HepG2 (cell line): Measurements from ENCODE around the gene SUCLG1. TPM values are rescaled to one million over a fixed set of nuclear protein-coding genes. Genes with fewer than 3 reads are reported as not detected.

Source experiments
- ATAC-seq: fragments of 200-7000 bp; cut with Tn5 transposase; 3 replicates; pipeline ENCODE4 v1.9.1; 2020; ENCODE audit warnings: mild to moderate bottlenecking, moderate library complexity
- BruUV-seq: library from RNA; stranded (reverse); fragments of 400-500 nt; replicated peaks from 2 replicates; lab custom pipeline; 2021; lab: Mats Ljungman, UMichigan
- CTCF ChIA-PET: fragments of 300-600 bp; formaldehyde crosslinking; extraction: SDS; loops from one replicate; lab custom pipeline; 2021; ENCODE audit warnings: low total read pairs, inconsistent platforms, low intra/inter-chr PET ratio; lab: Yijun Ruan, JAX
- POLR2A ChIA-PET: fragments of 350-600 bp; sonication (Branson Sonifier 250); formaldehyde crosslinking; loops from one replicate; lab custom pipeline; 2020; ENCODE audit warnings: antibody characterized with exemption, inconsistent platforms; lab: Yijun Ruan, JAX
- DNase-seq: peaks from one replicate; pipeline ENCODE4 v3.0.0-alpha.2; 2015; ENCODE audit warnings: low spot score
- FAIRE-seq: peaks from 3 replicates; lab custom pipeline; 2011; peaks lifted over from hg19 to GRCh38; lab: Jason Lieb, UNC
- H2AFZ ChIP-seq: one replicate; pipeline ENCODE4 v1.6.1; 2011; ENCODE audit warnings: low read length, inconsistent platforms
- H3K27ac ChIP-seq: fragments of 300-600 bp; 3 replicates; pipeline ENCODE4 v1.8.0; 2011; ENCODE audit warnings: mixed run types, mild to moderate bottlenecking, mixed read lengths, low read length, inconsistent platforms; ENCODE audit not compliant: insufficient read depth; ENCODE audit errors: extremely low read length
- H3K27me3 ChIP-seq, 2 experiments: fragments of 200-600 bp in 1 of 2; 2 replicates in 1 of 2; 3 replicates in 1 of 2; pipeline versions ENCODE4 v1.6.0 to v1.8.0; 2011; ENCODE audit warnings: low read length in 2 of 2, mild to moderate bottlenecking in 2 of 2, moderate library complexity in 2 of 2, inconsistent platforms in 1 of 2; ENCODE audit not compliant: insufficient read depth in 2 of 2, control insufficient read depth in 1 of 2
- H3K36me3 ChIP-seq, 2 experiments: fragments of 200-600 bp in 1 of 2; replicated peaks in 1 of 2; 2 replicates in 1 of 2; 3 replicates in 1 of 2; pipeline versions ENCODE4 v1.5.1 to v1.8.0; 2011; ENCODE audit warnings: low read length in 2 of 2, inconsistent platforms in 1 of 2; ENCODE audit not compliant: insufficient read depth in 2 of 2, control insufficient read depth in 1 of 2
- H3K4me1 ChIP-seq: 2 replicates; pipeline ENCODE4 v1.5.1; 2012; ENCODE audit warnings: low read length, inconsistent platforms; ENCODE audit not compliant: insufficient read depth
- H3K4me2 ChIP-seq: 2 replicates; pipeline ENCODE4 v1.6.0; 2011; ENCODE audit warnings: low read depth, low read length, inconsistent platforms
- H3K4me3 ChIP-seq, 3 experiments: fragments of 200-600 bp in 1 of 3; sonication (generic), shearing (Covaris generic) in 1 of 3; replicated peaks in 1 of 3; 2 replicates each; pipeline ENCODE4 v1.5.1; 2011 to 2016; ENCODE audit warnings: low read length in 3 of 3, inconsistent platforms in 2 of 3, low read depth in 2 of 3, mild to moderate bottlenecking in 2 of 3, control low read depth in 1 of 3, mixed read lengths in 1 of 3; ENCODE audit not compliant: insufficient read depth in 1 of 3
- H3K79me2 ChIP-seq: one replicate; pipeline ENCODE4 v1.6.1; 2011; ENCODE audit warnings: low read length, inconsistent platforms; ENCODE audit not compliant: insufficient read depth
- H3K9ac ChIP-seq: 2 replicates; pipeline ENCODE4 v1.6.0; 2011; ENCODE audit warnings: mild to moderate bottlenecking, low read depth, low read length, inconsistent platforms; ENCODE audit not compliant: insufficient read depth
- H3K9me3 ChIP-seq: 2 replicates; pipeline ENCODE4 v1.5.1; 2012; ENCODE audit warnings: mild to moderate bottlenecking, low read length
- H4K20me1 ChIP-seq: 2 replicates; pipeline ENCODE4 v1.6.0; 2011; ENCODE audit warnings: inconsistent platforms, mild to moderate bottlenecking, low read length, moderate library complexity; ENCODE audit not compliant: insufficient read depth
- ADNP ChIP-seq: sonication (generic); formaldehyde crosslinking; IDR thresholded peaks from 2 replicates; pipeline ENCODE4 v1.4.0; 2020; ENCODE audit warnings: missing genetic modification reagents
- BCLAF1 ChIP-seq: fragments of 450-650 bp; IDR thresholded peaks from 2 replicates; pipeline ENCODE4 v1.6.1; 2017; ENCODE audit warnings: mild to moderate bottlenecking
- KLF9 ChIP-seq: IDR thresholded peaks from 2 replicates; pipeline ENCODE4 v1.6.1; 2016; ENCODE audit warnings: low read depth
- MTA1 ChIP-seq: sonication (generic); formaldehyde crosslinking; IDR thresholded peaks from 2 replicates; pipeline ENCODE4 v1.4.0; 2020; ENCODE audit warnings: missing genetic modification reagents, mild to moderate bottlenecking, borderline replicate concordance
- PHF5A ChIP-seq: IDR thresholded peaks from one replicate; pipeline ENCODE4 v1.6.1; 2018; ENCODE audit warnings: low read depth, missing genetic modification reagents; ENCODE audit not compliant: unreplicated experiment
- RNF2 ChIP-seq: fragments of 450-650 bp; conservative IDR thresholded peaks from 2 replicates; pipeline ENCODE4 v1.6.1; 2016; ENCODE audit warnings: low read depth
- ZBTB21 ChIP-seq: sonication (generic); formaldehyde crosslinking; IDR thresholded peaks from 2 replicates; pipeline ENCODE4 v1.4.0; 2020; ENCODE audit warnings: missing genetic modification reagents
- ZBTB34 ChIP-seq: sonication (generic); formaldehyde crosslinking; IDR thresholded peaks from 2 replicates; pipeline ENCODE4 v1.8.0; 2022; ENCODE audit warnings: mild to moderate bottlenecking, missing genetic modification reagents
- ZEB1 ChIP-seq: IDR thresholded peaks from 2 replicates; pipeline ENCODE4 v1.6.1; 2012; ENCODE audit warnings: mild to moderate bottlenecking, low read depth, inconsistent platforms; ENCODE audit not compliant: insufficient replicate concordance
- ZNF441 ChIP-seq: sonication (generic); formaldehyde crosslinking; IDR thresholded peaks from 2 replicates; pipeline ENCODE4 v1.7.0; 2021; ENCODE audit warnings: missing genetic modification reagents, borderline replicate concordance
- ZNF468 ChIP-seq: sonication (generic); formaldehyde crosslinking; IDR thresholded peaks from 2 replicates; pipeline ENCODE4 v1.8.0; 2022; ENCODE audit warnings: mild to moderate bottlenecking, moderate library complexity, missing genetic modification reagents
- ZNF547 ChIP-seq: sonication (generic); formaldehyde crosslinking; IDR thresholded peaks from 2 replicates; pipeline ENCODE4 v1.5.1; 2020; ENCODE audit warnings: mild to moderate bottlenecking, missing genetic modification reagents
- ZNF589 ChIP-seq: sonication (generic); formaldehyde crosslinking; conservative IDR thresholded peaks from 2 replicates; pipeline ENCODE4 v1.8.0; 2022; ENCODE audit warnings: mild to moderate bottlenecking, moderate library complexity, missing genetic modification reagents
- whole genome bisulfite sequencing: methylation state at CpG from one replicate; pipeline ENCODE4 v1.1.6; 2017; ENCODE audit warnings: low lambda C conversion rate; 5-methylcytosine and 5-hydroxymethylcytosine counted together
- in situ Hi-C: cut with HindIII; loops from 2 replicates; pipeline ENCODE4 v1.10.0; 2017; ENCODE audit warnings: low pct_unique_long_range_greater_than_20kb; ENCODE audit not compliant: extremely low pct_ligation_motif_present
- intact Hi-C: fragments of 100-400 bp; cut with micrococcal nuclease; formaldehyde crosslinking; loops from one replicate; pipeline ENCODE4 v1.10.0; 2022; ENCODE audit not compliant: unreplicated experiment
- polyA plus RNA-seq, 8 experiments: library from polyadenylated mRNA; depleted of rRNA in 3 of 8; stranded (reverse) in 7 of 8; unstranded in 1 of 8; fragments of >200 nt; fragmentation: Illumina TruSeq in 4 of 8; extraction: Trizol in 4 of 8; gene quantifications; 2 replicates each; pipeline versions ENCODE4 v1.2.1 to v1.2.3, GENCODE V29; 2011 to 2016; ENCODE audit warnings: low read depth in 4 of 8, missing spikeins in 1 of 8, mixed read lengths in 1 of 8; ENCODE audit not compliant: insufficient read depth in 1 of 8
- total RNA-seq, 5 experiments: library from RNA; depleted of rRNA; stranded (reverse); fragments of >200 nt; fragmentation: Illumina TruSeq; extraction: Trizol; gene quantifications; 2 replicates each; pipeline ENCODE4 v1.2.3, GENCODE V29; 2016; ENCODE audit warnings: low read depth in 1 of 5

Gene SUCLG1
- total and polyA plus RNA-seq, 2 of the 13 experiments (the other 11 are each of a cell fraction or from before 2014, with no cell fraction given) = 58.7 to 121 TPM

- in situ Hi-C loops = no loop called here
- intact Hi-C loops = no loop called here
- H2AFZ ChIP-seq = no peak overlapping the region
- WGBS = 39% methylated on average over 2 of the region's 2 CpGs
- no peaks in the 10 kb centered on the region for H3K9me3 ChIP-seq
- H3K27me3 ChIP-seq = no peaks in the 10 kb centered on the region; a peak in 1 of 5 replicates
- FAIRE-seq (no peak), DNase-seq (no peak), ATAC-seq (no peak)
- no peak overlapping the region for H3K27ac ChIP-seq
- H3K9ac ChIP-seq = no peak overlapping the region
- no peaks in the 10 kb centered on the region for H3K36me3 ChIP-seq
- H3K79me2 ChIP-seq = peaks cover 29% of the 10 kb centered on the region
- TF ChIP-seq MTA1 (CRISPR knock-in tag) (no peak), ZNF468 (no peak), PHF5A (CRISPR knock-in tag) (no peak), KLF9 (no peak), ZBTB34 (CRISPR knock-in tag) (no peak), RNF2 (no peak), ZEB1 (no peak), ZNF547 (no peak), ZBTB21 (CRISPR knock-in tag) (no peak), ZNF589 (CRISPR knock-in tag) (no peak), ZNF441 (CRISPR knock-in tag) (no peak), ADNP (no peak), BCLAF1 (no peak)
- ChIA-PET POLR2A (no interaction called here), CTCF (no interaction called here)
- H3K4me3 ChIP-seq = no peak overlapping the region; a peak in 1 of 6 replicates
- H3K4me2 ChIP-seq = peak overlapping the region; percentile 81
- no TSS peak for BruUV-seq
- peaks cover 57% of the 10 kb centered on the region for H3K4me1 ChIP-seq
- H4K20me1 ChIP-seq = no peaks in the 10 kb centered on the region
Measured at GRCh38 chr2:84460670-84461069, 1.6 kb upstream of the SUCLG1 start.
